Left lobe of liver (tissue), 2 donors: ENCODE measurements around the gene OXGR1. TPM values are rescaled to one million over a fixed set of nuclear protein-coding genes. Genes with fewer than 3 reads are reported as not detected.

ENCODE experiments used
- ATAC-seq: fragments of 200-7000 bp; cut with Tn5 transposase; one replicate; pipeline ENCODE4 v1.9.1; 2020; ENCODE audit warnings: mild to moderate bottlenecking, moderate library complexity
- DNase-seq: peaks from one replicate; pipeline ENCODE4 v3.0.0-alpha.2; 2020; ENCODE audit warnings: low spot score
- total RNA-seq: library from RNA; stranded (reverse); gene quantifications from one replicate; pipeline ENCODE4 v1.2.1, GENCODE V29; 2021
- donor health status: DM: no; HTN: no; CAD: no; lungs with moderate emphysema.
- donor health status: DM: no; HTN: yes; CAD: no.

Gene OXGR1
- total RNA-seq, 1 donor from 2014 or later: not detected

- no peak for ATAC-seq
- no peak for DNase-seq
Measured at GRCh38 chr13:96966415-96967102, 27.7 kb downstream of the OXGR1 start.

DNA sequence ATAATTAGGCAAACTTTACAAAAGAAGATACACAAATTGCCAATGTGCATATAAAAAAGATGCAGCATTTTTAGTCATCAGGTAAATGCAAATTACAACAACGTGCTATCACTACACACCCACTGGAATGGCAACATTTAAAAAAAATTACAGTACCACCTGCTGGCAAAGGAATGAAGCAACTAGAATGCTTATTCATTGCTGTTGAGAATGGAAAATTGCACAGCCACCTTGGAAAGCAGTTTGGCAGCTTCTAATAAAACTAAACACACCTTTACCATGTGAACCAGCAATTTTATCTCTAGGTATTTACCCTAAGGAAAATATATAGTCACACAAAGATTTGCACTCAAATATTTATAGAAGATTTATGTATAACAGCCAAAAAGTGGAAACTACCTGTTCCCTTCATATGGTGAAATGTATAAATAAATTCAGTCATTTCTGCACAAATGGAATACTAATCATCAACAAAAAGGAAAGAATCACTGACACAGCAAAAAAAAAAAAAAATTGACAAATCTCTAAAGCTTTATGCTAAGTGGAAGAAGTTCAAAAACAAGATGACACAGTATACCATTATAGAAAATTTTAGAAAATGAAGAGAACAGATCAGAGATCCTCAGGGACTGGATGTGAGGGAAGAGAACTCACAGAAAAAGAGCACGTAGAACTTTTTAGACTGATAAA lies 30.3 kb downstream of the OXGR1 start:
- ATAC-seq (no peak), DNase-seq (no peak)

GRCh38 chr13:96960379-96960778 lies 33.9 kb downstream of the OXGR1 start:
- DNase-seq: no peak
- ATAC-seq: no peak

GRCh38 chr13:96958286-96958891 lies 35.9 kb downstream of the OXGR1 start:
- no peak for DNase-seq
- peak; percentile 67 for ATAC-seq

- no peak for ATAC-seq
- DNase-seq: no peak
Measured at GRCh38 chr13:96952595-96952994, 41.7 kb downstream of the OXGR1 start.

GRCh38 chr13:96948127-96948526 lies 46.1 kb downstream of the OXGR1 start:
- ATAC-seq: no peak
- DNase-seq: no peak

GRCh38 chr13:96947343-96947910 lies 46.8 kb downstream of the OXGR1 start:
- ATAC-seq (no peak), DNase-seq (no peak)

- no peak for ATAC-seq
- no peak for DNase-seq
Measured at GRCh38 chr13:96946709-96947311, 47.5 kb downstream of the OXGR1 start.

GRCh38 chr13:96940961-96941360 lies 53.3 kb downstream of the OXGR1 start:
- DNase-seq (no peak), ATAC-seq (no peak)

- ATAC-seq (no peak), DNase-seq (no peak)
Measured at GRCh38 chr13:96935901-96936300, 58.4 kb downstream of the OXGR1 start.

Other genes starting within 250 kb of the OXGR1 start
- gene MBNL2, start 227.9 kb upstream of the OXGR1 start, total RNA-seq: 31.4 TPM